SK-N-SH treated with all-trans-retinoic acid at 6 μM for 48 hours (cell line): ENCODE data around the gene CYP24A1.

ENCODE experiments used
- ATAC-seq: fragments of 200-7000 bp; cut with Tn5 transposase; 3 replicates; pipeline ENCODE4 v1.9.1; 2020; ENCODE audit warnings: mild to moderate bottlenecking, moderate library complexity
- ARNTL ChIP-seq: fragments of 450-650 bp; formaldehyde crosslinking; IDR thresholded peaks from 2 replicates; pipeline ENCODE4 v1.5.0; 2020; ENCODE audit warnings: low read depth, mild to moderate bottlenecking, moderate library complexity, borderline replicate concordance
- CREB5 ChIP-seq: fragments of 250-450 bp; sonication (Bioruptor Pico); IDR thresholded peaks from 2 replicates; pipeline ENCODE4 v1.5.1; 2020; ENCODE audit warnings: low read depth, mild to moderate bottlenecking, moderate library complexity
- CSDC2 ChIP-seq: fragments of 250-450 bp; sonication (Bioruptor Pico); IDR thresholded peaks from 2 replicates; pipeline ENCODE4 v1.5.0; 2020; ENCODE audit warnings: mild to moderate bottlenecking, moderate library complexity
- CSRNP3 ChIP-seq: fragments of 250-450 bp; sonication (Bioruptor Pico); IDR thresholded peaks from 2 replicates; pipeline ENCODE4 v1.5.1; 2021; ENCODE audit warnings: mild to moderate bottlenecking, moderate library complexity
- ESRRG ChIP-seq: fragments of 250-450 bp; sonication (Bioruptor Pico); IDR thresholded peaks from 2 replicates; pipeline ENCODE4 v1.6.1; 2021; ENCODE audit warnings: mild to moderate bottlenecking
- GLIS3 ChIP-seq: fragments of 250-450 bp; sonication (Bioruptor Pico); IDR thresholded peaks from 2 replicates; pipeline ENCODE4 v1.5.0; 2020; ENCODE audit warnings: mild to moderate bottlenecking, moderate library complexity
- ISL1 ChIP-seq: fragments of 250-450 bp; sonication (Bioruptor Pico); IDR thresholded peaks from 2 replicates; pipeline ENCODE4 v2.1.2; 2022; ENCODE audit warnings: mild to moderate bottlenecking, moderate library complexity
- OSR1 ChIP-seq: fragments of 250-450 bp; sonication (Bioruptor Pico); IDR thresholded peaks from 2 replicates; pipeline ENCODE4 v1.8.0; 2022; ENCODE audit warnings: moderate library complexity, mild to moderate bottlenecking, inconsistent platforms
- PATZ1 ChIP-seq: fragments of 250-450 bp; sonication (Bioruptor Pico); IDR thresholded peaks from 2 replicates; pipeline ENCODE4 v1.8.0; 2020; ENCODE audit warnings: mild to moderate bottlenecking, moderate library complexity, borderline replicate concordance
- PPARA ChIP-seq: fragments of 250-450 bp; sonication (Bioruptor Pico); IDR thresholded peaks from 2 replicates; pipeline ENCODE4 v1.5.0; 2020; ENCODE audit warnings: mild to moderate bottlenecking, borderline replicate concordance
- RARB ChIP-seq: fragments of 250-450 bp; sonication (Bioruptor Pico); IDR thresholded peaks from 2 replicates; pipeline ENCODE4 v1.8.0; 2021; ENCODE audit warnings: mild to moderate bottlenecking, moderate library complexity
- SNAI2 ChIP-seq: fragments of 250-450 bp; sonication (Bioruptor Pico); IDR thresholded peaks from 2 replicates; pipeline ENCODE4 v1.5.0; 2020; ENCODE audit warnings: mild to moderate bottlenecking, moderate library complexity
- TCF4 ChIP-seq: fragments of 250-450 bp; sonication (Bioruptor Pico); IDR thresholded peaks from 2 replicates; pipeline ENCODE4 v1.8.0; 2021; ENCODE audit warnings: mild to moderate bottlenecking, moderate library complexity, borderline replicate concordance
- TOX ChIP-seq: fragments of 250-450 bp; sonication (Bioruptor Pico); IDR thresholded peaks from 2 replicates; pipeline ENCODE4 v1.8.0; 2021; ENCODE audit warnings: mild to moderate bottlenecking, moderate library complexity, borderline replicate concordance
- ZC3H10 ChIP-seq: fragments of 250-450 bp; sonication (Bioruptor Pico); IDR thresholded peaks from 2 replicates; pipeline ENCODE4 v1.5.1; 2021; ENCODE audit warnings: mild to moderate bottlenecking, moderate library complexity
- ZFP3 ChIP-seq: fragments of 250-450 bp; sonication (Bioruptor Pico); IDR thresholded peaks from 2 replicates; pipeline ENCODE4 v1.5.0; 2020; ENCODE audit warnings: mild to moderate bottlenecking, moderate library complexity
- ZFP30 ChIP-seq: fragments of 450-650 bp; formaldehyde crosslinking; IDR thresholded peaks from 2 replicates; pipeline ENCODE4 v1.5.0; 2022; ENCODE audit warnings: mild to moderate bottlenecking, moderate library complexity
- ZNF565 ChIP-seq: fragments of 450-650 bp; formaldehyde crosslinking; conservative IDR thresholded peaks from 2 replicates; pipeline ENCODE4 v1.5.0; 2020; ENCODE audit warnings: low read depth, mild to moderate bottlenecking, moderate library complexity
- ZNF70 ChIP-seq: fragments of 450-650 bp; formaldehyde crosslinking; IDR thresholded peaks from 2 replicates; pipeline ENCODE4 v1.5.0; 2020; ENCODE audit warnings: mild to moderate bottlenecking, moderate library complexity
- ZNF8 ChIP-seq: fragments of 450-650 bp; formaldehyde crosslinking; IDR thresholded peaks from 2 replicates; pipeline ENCODE4 v1.5.0; 2020; ENCODE audit warnings: mild to moderate bottlenecking, moderate library complexity
- TF ChIP-seq, protein P1 (sequence below): fragments of 250-450 bp; sonication (Bioruptor Pico); IDR thresholded peaks from 2 replicates; pipeline ENCODE4 v1.8.0; 2021; ENCODE audit warnings: low read depth, mild to moderate bottlenecking, moderate library complexity, borderline replicate concordance
- TF ChIP-seq, protein P2 (sequence below): fragments of 250-450 bp; sonication (Bioruptor Pico); IDR thresholded peaks from 2 replicates; pipeline ENCODE4 v1.5.0; 2020; ENCODE audit warnings: mild to moderate bottlenecking, moderate library complexity

Gene CYP24A1

DNA sequence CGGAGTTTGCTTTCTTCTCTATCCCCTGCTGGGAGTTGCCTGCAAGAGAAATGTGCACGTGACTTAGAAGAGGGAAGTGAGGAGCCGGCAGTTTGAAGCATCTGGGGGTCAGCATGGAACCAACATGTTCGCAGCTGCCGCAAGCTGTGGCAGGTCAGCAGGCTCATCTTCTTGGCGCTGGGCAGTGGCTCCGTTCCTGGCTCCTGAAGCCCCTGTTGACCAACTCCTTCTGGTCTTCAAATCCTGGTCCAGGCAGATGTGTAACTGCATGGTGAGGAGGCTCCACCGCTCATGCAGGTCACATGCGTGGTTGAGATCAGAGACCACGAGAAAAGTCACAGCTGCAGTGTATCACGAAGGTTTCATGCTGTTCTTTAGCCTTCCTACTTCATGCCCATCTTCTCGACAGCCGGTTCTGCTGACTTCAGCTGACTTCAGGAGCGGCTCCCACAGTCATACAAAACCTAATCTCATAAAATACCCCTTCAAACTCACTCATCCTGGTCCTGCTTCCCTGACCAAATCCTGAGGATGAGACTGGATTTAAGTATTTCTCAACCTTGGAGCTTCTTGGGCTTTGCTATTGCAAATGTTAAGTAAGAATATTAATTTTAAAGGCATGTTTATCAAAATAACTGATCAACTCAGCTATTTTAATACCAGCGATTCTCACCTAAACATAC, 58.5 kb downstream of the CYP24A1 start:
- no peak for ATAC-seq
- TF ChIP-seq SNAI2 (CRISPR knock-in tag) (no peak), ISL1 (CRISPR knock-in tag) (no peak), PATZ1 (CRISPR knock-in tag) (no peak), ZFP3 (no peak), ZNF8 (no peak), CSRNP3 (CRISPR knock-in tag) (no peak), ZNF565 (no peak), GLIS3 (CRISPR knock-in tag) (no peak), ZNF70 (CRISPR knock-in tag) (no peak), TCF4 (CRISPR knock-in tag) (no peak), ARNTL (CRISPR knock-in tag) (no peak), TOX (CRISPR knock-in tag) (no peak), RARB (no peak), ZC3H10 (CRISPR knock-in tag) (no peak), OSR1 (CRISPR knock-in tag) (no peak)
- TF ChIP-seq, protein P1, sequence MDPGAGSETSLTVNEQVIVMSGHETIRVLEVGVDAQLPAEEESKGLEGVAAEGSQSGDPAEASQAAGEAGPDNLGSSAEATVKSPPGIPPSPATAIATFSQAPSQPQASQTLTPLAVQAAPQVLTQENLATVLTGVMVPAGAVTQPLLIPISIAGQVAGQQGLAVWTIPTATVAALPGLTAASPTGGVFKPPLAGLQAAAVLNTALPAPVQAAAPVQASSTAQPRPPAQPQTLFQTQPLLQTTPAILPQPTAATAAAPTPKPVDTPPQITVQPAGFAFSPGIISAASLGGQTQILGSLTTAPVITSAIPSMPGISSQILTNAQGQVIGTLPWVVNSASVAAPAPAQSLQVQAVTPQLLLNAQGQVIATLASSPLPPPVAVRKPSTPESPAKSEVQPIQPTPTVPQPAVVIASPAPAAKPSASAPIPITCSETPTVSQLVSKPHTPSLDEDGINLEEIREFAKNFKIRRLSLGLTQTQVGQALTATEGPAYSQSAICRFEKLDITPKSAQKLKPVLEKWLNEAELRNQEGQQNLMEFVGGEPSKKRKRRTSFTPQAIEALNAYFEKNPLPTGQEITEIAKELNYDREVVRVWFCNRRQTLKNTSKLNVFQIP (CRISPR knock-in tag), result no peak

GRCh38 chr20:54114109-54114508, 59.7 kb downstream of the CYP24A1 start:
- TF ChIP-seq ARNTL (CRISPR knock-in tag) (no peak), TOX (CRISPR knock-in tag) (no peak), CSDC2 (CRISPR knock-in tag) (no peak), ZFP3 (no peak), ZFP30 (CRISPR knock-in tag) (no peak), PPARA (no peak), CREB5 (CRISPR knock-in tag) (no peak)
- TF ChIP-seq, protein P1 (CRISPR knock-in tag), result no peak
- no peak for ATAC-seq

GRCh38 chr20:54113566-54113965, 60.2 kb downstream of the CYP24A1 start:
- ATAC-seq, result no peak
- TF ChIP-seq GLIS3 (CRISPR knock-in tag), result no peak
- TF ChIP-seq ESRRG (CRISPR knock-in tag), result no peak
- no peak for TF ChIP-seq ZNF70 (CRISPR knock-in tag)
- TF ChIP-seq OSR1 (CRISPR knock-in tag), result no peak
- TF ChIP-seq ISL1 (CRISPR knock-in tag), result no peak
- TF ChIP-seq PPARA, result no peak
- no peak for TF ChIP-seq TCF4 (CRISPR knock-in tag)
- no peak for TF ChIP-seq TOX (CRISPR knock-in tag)
- TF ChIP-seq CREB5 (CRISPR knock-in tag), result no peak
- TF ChIP-seq SNAI2 (CRISPR knock-in tag), result no peak
- TF ChIP-seq ZFP3, result no peak
- no peak for TF ChIP-seq PATZ1 (CRISPR knock-in tag)
- no peak for TF ChIP-seq ZC3H10 (CRISPR knock-in tag)
- TF ChIP-seq, protein P2, sequence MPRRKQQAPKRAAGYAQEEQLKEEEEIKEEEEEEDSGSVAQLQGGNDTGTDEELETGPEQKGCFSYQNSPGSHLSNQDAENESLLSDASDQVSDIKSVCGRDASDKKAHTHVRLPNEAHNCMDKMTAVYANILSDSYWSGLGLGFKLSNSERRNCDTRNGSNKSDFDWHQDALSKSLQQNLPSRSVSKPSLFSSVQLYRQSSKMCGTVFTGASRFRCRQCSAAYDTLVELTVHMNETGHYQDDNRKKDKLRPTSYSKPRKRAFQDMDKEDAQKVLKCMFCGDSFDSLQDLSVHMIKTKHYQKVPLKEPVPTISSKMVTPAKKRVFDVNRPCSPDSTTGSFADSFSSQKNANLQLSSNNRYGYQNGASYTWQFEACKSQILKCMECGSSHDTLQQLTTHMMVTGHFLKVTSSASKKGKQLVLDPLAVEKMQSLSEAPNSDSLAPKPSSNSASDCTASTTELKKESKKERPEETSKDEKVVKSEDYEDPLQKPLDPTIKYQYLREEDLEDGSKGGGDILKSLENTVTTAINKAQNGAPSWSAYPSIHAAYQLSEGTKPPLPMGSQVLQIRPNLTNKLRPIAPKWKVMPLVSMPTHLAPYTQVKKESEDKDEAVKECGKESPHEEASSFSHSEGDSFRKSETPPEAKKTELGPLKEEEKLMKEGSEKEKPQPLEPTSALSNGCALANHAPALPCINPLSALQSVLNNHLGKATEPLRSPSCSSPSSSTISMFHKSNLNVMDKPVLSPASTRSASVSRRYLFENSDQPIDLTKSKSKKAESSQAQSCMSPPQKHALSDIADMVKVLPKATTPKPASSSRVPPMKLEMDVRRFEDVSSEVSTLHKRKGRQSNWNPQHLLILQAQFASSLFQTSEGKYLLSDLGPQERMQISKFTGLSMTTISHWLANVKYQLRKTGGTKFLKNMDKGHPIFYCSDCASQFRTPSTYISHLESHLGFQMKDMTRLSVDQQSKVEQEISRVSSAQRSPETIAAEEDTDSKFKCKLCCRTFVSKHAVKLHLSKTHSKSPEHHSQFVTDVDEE (CRISPR knock-in tag), result no peak
